K562 (cell line): ENCODE results near the gene NT5DC2.

Experiments
- EP400 ChIP-seq: fragments of 450-650 bp; IDR thresholded peaks from 2 replicates; pipeline ENCODE4 v1.6.1; 2017; ENCODE audit warnings: antibody characterized with exemption, mild to moderate bottlenecking, moderate library complexity
- ETV5 ChIP-seq: sonication (generic); formaldehyde crosslinking; IDR thresholded peaks from 2 replicates; pipeline ENCODE4 v1.4.0; 2020; ENCODE audit warnings: low read depth, mild to moderate bottlenecking, missing genetic modification reagents
- FOXP1 ChIP-seq: sonication (generic); formaldehyde crosslinking; IDR thresholded peaks from 2 replicates; pipeline ENCODE4 v1.8.0; 2022; ENCODE audit warnings: mild to moderate bottlenecking, missing genetic modification reagents
- HCFC1 ChIP-seq: IDR thresholded peaks from 2 replicates; pipeline ENCODE4 v1.6.1; 2012; ENCODE audit warnings: low read depth, low read length, improper control_type of control experiment
- PHF20 ChIP-seq: fragments of 450-650 bp; IDR thresholded peaks from 2 replicates; pipeline ENCODE4 v1.6.1; 2018; ENCODE audit not compliant: partially characterized antibody
- RBM14 ChIP-seq: fragments of 200-400 bp; formaldehyde crosslinking; IDR thresholded peaks from 2 replicates; pipeline ENCODE4 v1.6.1; 2018; ENCODE audit warnings: low read depth, mild to moderate bottlenecking, low read length, moderate library complexity, borderline replicate concordance; ENCODE audit not compliant: insufficient read depth
- SMAD1 ChIP-seq: fragments of 150-350 bp; IDR thresholded peaks from 2 replicates; pipeline ENCODE4 v1.6.1; 2014; ENCODE audit warnings: low read length, low read depth; ENCODE audit not compliant: partially characterized antibody
- SRF ChIP-seq, 2 experiments: fragments of 250-450, 450-650 bp in 1 of 2; sonication (Bioruptor Pico) in 1 of 2; sonication (generic) in 1 of 2; formaldehyde crosslinking; IDR thresholded peaks; 2 replicates each; pipeline versions ENCODE4 v1.5.0 to v1.5.1; 2020 to 2022; ENCODE audit warnings: mild to moderate bottlenecking in 1 of 2, missing genetic modification reagents in 1 of 2
- ZBTB40 ChIP-seq, 2 experiments: fragments of 450-650 bp in 1 of 2; sonication (generic) in 1 of 2; formaldehyde crosslinking in 1 of 2; IDR thresholded peaks; 2 replicates each; pipeline versions ENCODE4 v1.7.1 to v1.9.0; 2016 to 2022; ENCODE audit warnings: inconsistent platforms in 1 of 2, mild to moderate bottlenecking in 1 of 2, missing genetic modification reagents in 1 of 2
- ZNF140 ChIP-seq: fragments of 250-450 bp; sonication (Bioruptor Pico); IDR thresholded peaks from 2 replicates; pipeline ENCODE4 v1.8.0; 2021; ENCODE audit warnings: moderate library complexity, mild to moderate bottlenecking, inconsistent platforms
- ZNF282 ChIP-seq: sonication (generic); formaldehyde crosslinking; IDR thresholded peaks from 2 replicates; pipeline ENCODE4 v1.8.1; 2023; ENCODE audit warnings: missing genetic modification reagents
- TF ChIP-seq, protein P1 (sequence below), 3 experiments: IDR thresholded peaks in 2 of 3; conservative IDR thresholded peaks in 1 of 3; 2 replicates each; pipeline ENCODE4 v1.5.1; 2011 to 2012; ENCODE audit warnings: low read length in 3 of 3, mild to moderate bottlenecking in 3 of 3, control low read depth in 2 of 3, improper control_type of control experiment in 1 of 3, inconsistent platforms in 1 of 3, low read depth in 1 of 3, mixed read lengths in 1 of 3, moderate library complexity in 1 of 3; ENCODE audit not compliant: insufficient read depth in 2 of 3
- TF ChIP-seq, protein P2 (sequence below): sonication (generic); formaldehyde crosslinking; IDR thresholded peaks from 2 replicates; pipeline ENCODE4 v1.8.1; 2023; ENCODE audit warnings: mild to moderate bottlenecking, missing genetic modification reagents
- TF ChIP-seq, protein P3 (sequence below), 3 experiments: fragments of 200-800 bp in 1 of 3; fragments of 250-450 bp in 1 of 3; fragments of 450-650 bp in 1 of 3; sonication (Bioruptor Pico) in 1 of 3; sonication (Bioruptor generic) in 1 of 3; formaldehyde crosslinking in 1 of 3; IDR thresholded peaks; 2 replicates each; pipeline versions ENCODE4 v1.6.1 to v1.8.0; 2016 to 2022; ENCODE audit warnings: mild to moderate bottlenecking in 2 of 3, missing genetic modification characterization in 2 of 3, missing compliant biosample characterization in 1 of 3, moderate library complexity in 1 of 3

GRCh38 chr3:52502001-52502400, 31.7 kb downstream of the NT5DC2 start:
- TF ChIP-seq ZNF282 (CRISPR knock-in tag): no peak
- no peak for TF ChIP-seq ZNF140 (CRISPR knock-in tag)
- TF ChIP-seq ZBTB40 (IDR thresholded peaks at IDR 0.05): no peak
- TF ChIP-seq ZBTB40 (CRISPR knock-in tag; IDR thresholded peaks at IDR 0.05): no peak
- no peak for TF ChIP-seq SRF (CRISPR knock-in tag; IDR thresholded peaks at IDR 0.05)
- TF ChIP-seq HCFC1: no peak
- TF ChIP-seq, protein P1, sequence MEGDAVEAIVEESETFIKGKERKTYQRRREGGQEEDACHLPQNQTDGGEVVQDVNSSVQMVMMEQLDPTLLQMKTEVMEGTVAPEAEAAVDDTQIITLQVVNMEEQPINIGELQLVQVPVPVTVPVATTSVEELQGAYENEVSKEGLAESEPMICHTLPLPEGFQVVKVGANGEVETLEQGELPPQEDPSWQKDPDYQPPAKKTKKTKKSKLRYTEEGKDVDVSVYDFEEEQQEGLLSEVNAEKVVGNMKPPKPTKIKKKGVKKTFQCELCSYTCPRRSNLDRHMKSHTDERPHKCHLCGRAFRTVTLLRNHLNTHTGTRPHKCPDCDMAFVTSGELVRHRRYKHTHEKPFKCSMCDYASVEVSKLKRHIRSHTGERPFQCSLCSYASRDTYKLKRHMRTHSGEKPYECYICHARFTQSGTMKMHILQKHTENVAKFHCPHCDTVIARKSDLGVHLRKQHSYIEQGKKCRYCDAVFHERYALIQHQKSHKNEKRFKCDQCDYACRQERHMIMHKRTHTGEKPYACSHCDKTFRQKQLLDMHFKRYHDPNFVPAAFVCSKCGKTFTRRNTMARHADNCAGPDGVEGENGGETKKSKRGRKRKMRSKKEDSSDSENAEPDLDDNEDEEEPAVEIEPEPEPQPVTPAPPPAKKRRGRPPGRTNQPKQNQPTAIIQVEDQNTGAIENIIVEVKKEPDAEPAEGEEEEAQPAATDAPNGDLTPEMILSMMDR (IDR thresholded peaks at IDR 0.05 in 2 of 3, conservative IDR thresholded peaks at IDR 0.05 in 1 of 3; ENCODE audit: insufficient read depth in 2 of 3, low read depth in 1 of 3, low read length in 3 of 3): no peak
- TF ChIP-seq RBM14: no peak
- TF ChIP-seq, protein P2, sequence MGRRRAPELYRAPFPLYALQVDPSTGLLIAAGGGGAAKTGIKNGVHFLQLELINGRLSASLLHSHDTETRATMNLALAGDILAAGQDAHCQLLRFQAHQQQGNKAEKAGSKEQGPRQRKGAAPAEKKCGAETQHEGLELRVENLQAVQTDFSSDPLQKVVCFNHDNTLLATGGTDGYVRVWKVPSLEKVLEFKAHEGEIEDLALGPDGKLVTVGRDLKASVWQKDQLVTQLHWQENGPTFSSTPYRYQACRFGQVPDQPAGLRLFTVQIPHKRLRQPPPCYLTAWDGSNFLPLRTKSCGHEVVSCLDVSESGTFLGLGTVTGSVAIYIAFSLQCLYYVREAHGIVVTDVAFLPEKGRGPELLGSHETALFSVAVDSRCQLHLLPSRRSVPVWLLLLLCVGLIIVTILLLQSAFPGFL (CRISPR knock-in tag): no peak
- TF ChIP-seq, protein P3, sequence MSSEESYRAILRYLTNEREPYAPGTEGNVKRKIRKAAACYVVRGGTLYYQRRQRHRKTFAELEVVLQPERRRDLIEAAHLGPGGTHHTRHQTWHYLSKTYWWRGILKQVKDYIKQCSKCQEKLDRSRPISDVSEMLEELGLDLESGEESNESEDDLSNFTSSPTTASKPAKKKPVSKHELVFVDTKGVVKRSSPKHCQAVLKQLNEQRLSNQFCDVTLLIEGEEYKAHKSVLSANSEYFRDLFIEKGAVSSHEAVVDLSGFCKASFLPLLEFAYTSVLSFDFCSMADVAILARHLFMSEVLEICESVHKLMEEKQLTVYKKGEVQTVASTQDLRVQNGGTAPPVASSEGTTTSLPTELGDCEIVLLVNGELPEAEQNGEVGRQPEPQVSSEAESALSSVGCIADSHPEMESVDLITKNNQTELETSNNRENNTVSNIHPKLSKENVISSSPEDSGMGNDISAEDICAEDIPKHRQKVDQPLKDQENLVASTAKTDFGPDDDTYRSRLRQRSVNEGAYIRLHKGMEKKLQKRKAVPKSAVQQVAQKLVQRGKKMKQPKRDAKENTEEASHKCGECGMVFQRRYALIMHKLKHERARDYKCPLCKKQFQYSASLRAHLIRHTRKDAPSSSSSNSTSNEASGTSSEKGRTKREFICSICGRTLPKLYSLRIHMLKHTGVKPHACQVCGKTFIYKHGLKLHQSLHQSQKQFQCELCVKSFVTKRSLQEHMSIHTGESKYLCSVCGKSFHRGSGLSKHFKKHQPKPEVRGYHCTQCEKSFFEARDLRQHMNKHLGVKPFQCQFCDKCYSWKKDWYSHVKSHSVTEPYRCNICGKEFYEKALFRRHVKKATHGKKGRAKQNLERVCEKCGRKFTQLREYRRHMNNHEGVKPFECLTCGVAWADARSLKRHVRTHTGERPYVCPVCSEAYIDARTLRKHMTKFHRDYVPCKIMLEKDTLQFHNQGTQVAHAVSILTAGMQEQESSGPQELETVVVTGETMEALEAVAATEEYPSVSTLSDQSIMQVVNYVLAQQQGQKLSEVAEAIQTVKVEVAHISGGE (CRISPR knock-in tag; IDR thresholded peaks at IDR 0.05): no peak
- no peak for TF ChIP-seq EP400
- TF ChIP-seq SMAD1: no peak
- TF ChIP-seq ETV5: no peak
- TF ChIP-seq FOXP1 (CRISPR knock-in tag): no peak
- TF ChIP-seq PHF20: no peak
